ENCODE results near the gene NECAB3. TPM values are rescaled to one million over a fixed set of nuclear protein-coding genes. Genes with fewer than 3 reads are reported as not detected.

Gene NECAB3
- total RNA-seq, 1 donor: 4.6 TPM

DNA sequence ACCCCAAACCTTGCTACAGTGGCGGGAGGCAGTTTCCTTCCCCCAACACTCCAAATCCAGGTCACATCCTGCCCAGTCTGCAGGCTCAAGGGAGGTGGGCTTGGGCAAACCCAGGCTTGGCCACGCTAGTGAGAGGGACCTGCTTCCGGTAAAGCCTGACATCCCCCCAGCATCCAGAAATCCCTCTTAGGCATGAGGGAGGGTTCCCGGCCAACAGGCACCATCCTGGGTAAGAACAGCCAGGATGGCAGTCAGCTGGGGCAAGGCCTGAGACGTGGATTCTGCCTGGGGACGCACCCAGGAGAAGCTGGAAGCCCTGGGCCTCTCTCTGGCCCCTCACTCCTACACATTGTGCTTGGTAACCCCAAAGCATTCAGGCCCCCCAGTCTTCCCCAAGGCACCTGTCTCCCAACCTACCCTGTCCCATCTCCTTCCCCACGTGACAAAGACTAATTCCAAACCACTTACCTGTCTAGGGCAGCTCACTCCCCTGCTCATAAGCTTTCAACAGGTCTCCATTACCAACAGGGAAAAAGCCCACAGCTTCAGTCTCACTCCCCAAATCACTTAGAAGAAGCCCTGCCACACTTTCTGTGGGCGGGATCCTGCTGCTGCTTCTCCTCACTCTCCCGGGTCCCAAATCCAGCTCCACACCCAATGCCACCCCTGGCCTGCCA lies 10.0 kb downstream of the NECAB3 start:
- Histone ChIP-seq H3K27me3 (ENCODE audit: insufficient read depth, low read length) (no peaks in the 10 kb centered on the region), H3K9me3 (ENCODE audit: low read depth, low read length) (no peaks in the 10 kb centered on the region), H3K4me3 (ENCODE audit: low read length) (peak overlapping the region; percentile 61), H3K4me1 (ENCODE audit: insufficient read depth, low read length) (peaks cover 47% of the 10 kb centered on the region)

DNA sequence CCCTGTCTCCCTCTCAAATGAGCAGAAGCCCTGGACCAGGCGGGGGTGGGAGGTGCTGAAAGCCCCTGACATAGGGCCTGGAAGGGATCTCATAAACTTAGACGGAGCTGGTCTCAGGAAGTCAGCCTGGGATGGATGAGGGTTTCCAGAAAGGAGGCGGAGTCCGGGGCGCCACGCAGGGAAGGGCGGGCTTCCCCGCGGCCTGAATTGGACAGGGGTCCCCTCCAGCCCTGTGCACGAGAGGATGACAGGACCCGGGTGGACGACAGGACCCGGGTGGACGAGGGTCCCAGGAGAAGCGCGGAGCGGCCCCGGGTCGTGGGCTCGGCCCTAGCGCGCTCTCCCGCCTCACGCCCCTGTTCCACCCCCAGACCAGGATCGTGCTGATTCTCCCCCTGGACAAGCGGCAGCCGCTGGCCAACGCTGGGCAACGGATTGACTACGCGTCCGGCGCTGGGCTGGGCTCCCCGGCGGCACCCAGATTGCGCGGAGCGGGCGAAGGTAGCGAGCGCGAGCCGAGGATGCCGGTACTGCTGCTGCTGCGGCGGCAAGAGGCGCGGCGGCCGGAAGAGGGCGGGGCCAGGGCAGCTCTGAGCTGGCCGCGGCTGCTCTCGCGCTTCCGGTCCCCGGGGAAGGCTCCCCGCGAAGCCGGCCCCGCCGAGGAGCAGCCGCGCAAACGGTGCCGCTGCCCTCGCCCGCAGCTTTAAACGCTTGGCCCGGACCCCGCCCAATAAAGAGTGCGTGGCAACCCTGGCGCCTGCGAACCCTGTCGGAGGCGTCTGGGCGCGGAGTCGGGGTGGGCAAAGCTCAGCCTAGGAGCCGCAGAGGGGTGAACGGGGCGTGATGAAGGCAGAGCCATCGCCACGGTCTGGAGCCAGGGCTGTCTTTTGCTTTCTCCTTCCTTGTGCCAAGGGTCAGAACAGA lies 10.8 kb downstream of the NECAB3 start:
- Histone ChIP-seq H3K9me3 (ENCODE audit: low read depth, low read length) (no peaks in the 10 kb centered on the region), H3K4me3 (ENCODE audit: low read length) (peak overlapping the region; percentile 61), H3K27me3 (ENCODE audit: insufficient read depth, low read length) (no peaks in the 10 kb centered on the region), H3K4me1 (ENCODE audit: insufficient read depth, low read length) (peaks cover 47% of the 10 kb centered on the region)

DNA sequence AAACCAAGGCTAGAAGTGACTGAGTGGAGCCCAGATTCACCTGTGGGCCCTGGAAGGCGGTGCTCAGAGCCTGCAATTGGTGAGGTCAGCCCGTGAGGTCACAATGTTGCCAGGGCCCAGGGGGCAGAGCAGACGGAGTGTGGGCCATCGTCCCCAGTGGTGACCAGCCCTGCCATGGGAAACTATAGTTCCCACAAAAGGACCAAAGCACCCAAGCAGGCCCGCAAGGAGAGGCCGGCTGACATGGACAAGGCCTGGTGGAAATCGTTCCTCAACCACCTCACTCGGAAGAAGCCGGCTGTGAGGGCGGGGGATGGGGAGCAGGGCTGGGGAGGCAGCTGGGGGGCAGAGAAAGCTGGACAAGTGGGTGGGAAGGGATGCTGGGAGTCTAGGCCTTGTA lies 12.1 kb downstream of the NECAB3 start, which contains the start of gene C20orf144:
TSS of gene C20orf144 (plus strand) at position 156 of the 400 bp plus-strand sequence. CDS start at position 175, 19 bp downstream.
- Histone ChIP-seq H3K4me3 (ENCODE audit: low read length) (peak within 1 kb of the TSS; percentile 61), H3K27me3 (ENCODE audit: insufficient read depth, low read length) (no peaks in the 10 kb centered on the region), H3K4me1 (ENCODE audit: insufficient read depth, low read length) (peaks cover 35% of the 10 kb centered on the region), H3K9me3 (ENCODE audit: low read depth, low read length) (no peaks in the 10 kb centered on the region)

DNA sequence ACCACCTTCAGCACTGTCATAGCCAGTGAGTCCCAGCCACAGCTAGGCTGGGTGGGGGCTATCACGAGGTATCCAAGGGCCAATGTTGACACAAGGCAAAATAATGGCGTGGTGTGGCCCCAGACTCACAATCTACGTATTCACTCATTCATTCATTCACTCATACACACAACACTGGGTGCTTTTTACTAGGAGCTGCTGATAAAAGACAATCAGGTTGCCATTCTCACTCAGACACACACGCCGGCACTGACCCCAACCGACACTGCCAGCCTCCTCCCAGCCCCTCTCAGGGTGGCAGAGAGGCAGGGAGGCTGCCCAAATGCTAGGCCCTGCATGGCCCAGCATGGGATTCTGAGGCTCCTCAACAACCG lies 13.6 kb downstream of the NECAB3 start:
- Histone ChIP-seq H3K9me3 (ENCODE audit: low read depth, low read length) (no peaks in the 10 kb centered on the region), H3K4me1 (ENCODE audit: insufficient read depth, low read length) (peaks cover 23% of the 10 kb centered on the region)

DNA sequence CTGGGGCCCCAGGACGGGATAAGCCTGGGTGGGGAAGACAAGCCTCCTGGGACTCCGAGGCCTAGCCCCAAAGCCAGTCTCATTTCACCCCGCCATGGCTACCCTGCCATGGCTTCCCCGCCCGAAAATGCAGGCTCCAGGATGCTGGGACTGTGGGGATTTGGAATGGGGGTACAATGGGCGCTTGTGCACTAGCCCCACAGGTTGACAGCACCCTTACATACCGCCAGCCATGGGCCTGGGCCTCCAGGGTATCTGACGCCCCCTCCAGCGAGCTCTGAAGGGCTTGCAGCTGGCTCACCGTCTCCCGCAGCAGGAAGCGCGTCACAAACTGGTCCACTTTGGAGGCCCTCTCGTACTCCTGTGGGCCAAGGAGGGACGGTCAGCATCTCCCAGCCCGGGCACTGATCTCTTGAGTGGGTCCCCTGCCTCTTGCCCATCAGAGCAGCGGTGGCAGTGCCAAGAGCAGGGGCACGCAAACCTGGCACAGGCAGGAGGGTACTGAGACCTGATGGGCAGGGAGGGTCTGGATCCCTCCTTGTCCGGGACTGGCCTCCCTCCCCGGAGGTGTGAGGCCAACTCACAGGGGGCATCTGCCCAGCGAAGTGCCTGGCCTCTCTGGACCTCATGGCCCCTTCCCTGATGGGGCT lies 14.1 kb downstream of the NECAB3 start:
- Histone ChIP-seq H3K9me3 (ENCODE audit: low read depth, low read length) (no peaks in the 10 kb centered on the region), H3K4me1 (ENCODE audit: insufficient read depth, low read length) (peaks cover 23% of the 10 kb centered on the region), H3K27me3 (ENCODE audit: insufficient read depth, low read length) (no peaks in the 10 kb centered on the region), H3K4me3 (ENCODE audit: low read length) (no peak overlapping the region)

More for the DNA sequence above, 13.6 kb downstream of the NECAB3 start:
- no peaks in the 10 kb centered on the region for H3K27me3 ChIP-seq (ENCODE audit: insufficient read depth, low read length)
- H3K4me3 ChIP-seq (ENCODE audit: low read length): no peak overlapping the region

DNA sequence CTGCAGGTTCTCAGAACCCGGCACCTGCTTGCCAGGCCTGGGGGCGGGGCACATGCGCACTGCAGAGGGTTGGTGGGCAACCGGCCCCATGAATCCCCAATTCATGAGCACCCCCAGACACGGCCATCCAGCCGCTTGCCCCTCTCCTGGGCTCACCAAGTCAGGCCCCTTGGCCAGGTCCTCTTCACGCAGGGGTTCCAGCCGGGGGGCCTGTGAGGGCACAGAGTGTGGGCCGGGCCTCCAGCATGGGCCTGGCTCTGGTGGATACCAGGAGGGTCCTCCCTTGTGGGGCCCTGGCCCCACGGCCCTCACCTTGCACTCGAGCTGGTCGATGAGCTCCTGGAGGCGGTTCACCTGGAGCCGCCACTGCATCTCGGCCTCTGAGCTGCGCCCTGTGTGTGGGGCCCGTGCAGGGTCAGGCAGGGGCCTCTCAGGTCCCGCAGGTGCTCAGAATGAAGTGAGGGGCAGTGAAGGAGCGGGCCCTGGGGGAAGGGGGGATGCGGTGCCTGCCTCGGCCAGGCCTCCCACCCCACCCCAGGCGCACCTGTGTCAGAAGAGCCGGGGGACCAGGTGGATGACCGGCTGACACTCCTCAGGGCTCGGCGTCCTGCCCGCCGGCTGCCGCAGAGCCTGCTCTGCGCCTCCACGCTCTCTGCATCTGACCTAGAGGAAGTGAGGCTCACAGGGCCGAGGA lies 14.7 kb downstream of the NECAB3 start:
- Histone ChIP-seq H3K4me3 (ENCODE audit: low read length) (no peak overlapping the region), H3K27me3 (ENCODE audit: insufficient read depth, low read length) (no peaks in the 10 kb centered on the region), H3K4me1 (ENCODE audit: insufficient read depth, low read length) (peaks cover 18% of the 10 kb centered on the region), H3K9me3 (ENCODE audit: low read depth, low read length) (no peaks in the 10 kb centered on the region)

DNA sequence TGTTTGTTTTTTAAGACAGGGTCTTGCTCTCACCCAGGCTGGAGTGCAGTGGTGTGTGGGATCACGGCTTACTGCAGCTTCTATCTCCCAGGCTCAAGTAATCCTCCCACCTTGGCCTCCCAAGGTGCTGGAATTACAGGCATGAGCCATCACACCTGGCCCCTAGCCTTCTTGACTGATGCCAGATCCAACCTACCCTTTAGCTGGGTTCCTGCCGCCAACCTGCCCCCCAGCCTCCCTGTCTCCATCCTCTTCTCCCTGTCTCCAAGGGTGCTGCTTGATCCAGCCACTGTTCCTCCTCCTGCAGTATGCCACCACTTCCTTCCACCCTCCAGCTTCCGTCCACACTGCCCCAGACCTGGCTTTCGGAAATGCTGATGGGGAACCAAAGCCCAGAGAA lies 15.3 kb downstream of the NECAB3 start:
- Histone ChIP-seq H3K4me3 (ENCODE audit: low read length) (no peak overlapping the region), H3K9me3 (ENCODE audit: low read depth, low read length) (no peaks in the 10 kb centered on the region), H3K4me1 (ENCODE audit: insufficient read depth, low read length) (peaks cover 12% of the 10 kb centered on the region), H3K27me3 (ENCODE audit: insufficient read depth, low read length) (no peaks in the 10 kb centered on the region)

DNA sequence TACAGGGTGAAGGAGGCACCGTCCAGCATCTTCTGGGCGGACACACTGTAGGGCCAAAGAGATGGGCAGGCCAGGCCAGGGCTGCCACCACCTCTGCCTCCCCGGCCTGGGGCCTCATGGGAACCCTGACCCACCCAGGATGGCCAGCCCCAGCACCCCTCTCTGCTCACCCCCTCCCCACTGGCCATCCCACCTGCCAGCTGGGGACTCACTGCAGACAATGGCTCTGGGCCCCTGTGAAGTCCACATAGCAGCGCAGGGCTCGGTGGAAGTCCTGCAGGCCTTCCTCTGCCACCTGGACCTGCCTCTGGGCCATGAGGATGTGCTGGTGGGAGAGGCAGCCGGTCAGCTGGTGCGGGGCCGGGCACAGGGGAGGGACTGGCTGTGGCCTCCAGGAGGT lies 15.7 kb downstream of the NECAB3 start:
- Histone ChIP-seq H3K9me3 (ENCODE audit: low read depth, low read length) (no peaks in the 10 kb centered on the region), H3K27me3 (ENCODE audit: insufficient read depth, low read length) (no peaks in the 10 kb centered on the region)

DNA sequence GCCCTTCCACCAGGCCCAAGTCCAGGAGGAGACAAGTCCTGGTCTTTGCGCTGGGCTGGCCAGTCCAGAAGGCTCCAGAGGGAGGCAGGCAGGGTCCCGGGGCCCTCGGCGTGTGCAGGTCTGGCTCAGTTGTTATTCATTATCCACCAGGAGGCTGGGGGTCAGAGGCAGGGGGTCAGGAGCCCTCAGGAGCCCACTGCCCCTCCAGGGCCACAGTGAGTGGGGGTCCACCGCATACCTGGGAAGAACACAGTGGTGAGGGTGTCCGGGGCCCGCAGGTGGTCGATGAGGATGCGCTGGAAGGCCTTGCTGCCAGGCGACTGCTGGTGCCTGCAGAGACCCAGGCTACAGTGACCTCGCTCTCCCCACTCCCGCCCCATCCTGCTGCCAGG lies 16.5 kb downstream of the NECAB3 start:
- H3K27me3 ChIP-seq (ENCODE audit: insufficient read depth, low read length): no peaks in the 10 kb centered on the region
- H3K4me3 ChIP-seq (ENCODE audit: low read length): no peak overlapping the region

More for the DNA sequence above, 15.7 kb downstream of the NECAB3 start:
- Histone ChIP-seq H3K4me1 (ENCODE audit: insufficient read depth, low read length) (peaks cover 10% of the 10 kb centered on the region), H3K4me3 (ENCODE audit: low read length) (no peak overlapping the region)

DNA sequence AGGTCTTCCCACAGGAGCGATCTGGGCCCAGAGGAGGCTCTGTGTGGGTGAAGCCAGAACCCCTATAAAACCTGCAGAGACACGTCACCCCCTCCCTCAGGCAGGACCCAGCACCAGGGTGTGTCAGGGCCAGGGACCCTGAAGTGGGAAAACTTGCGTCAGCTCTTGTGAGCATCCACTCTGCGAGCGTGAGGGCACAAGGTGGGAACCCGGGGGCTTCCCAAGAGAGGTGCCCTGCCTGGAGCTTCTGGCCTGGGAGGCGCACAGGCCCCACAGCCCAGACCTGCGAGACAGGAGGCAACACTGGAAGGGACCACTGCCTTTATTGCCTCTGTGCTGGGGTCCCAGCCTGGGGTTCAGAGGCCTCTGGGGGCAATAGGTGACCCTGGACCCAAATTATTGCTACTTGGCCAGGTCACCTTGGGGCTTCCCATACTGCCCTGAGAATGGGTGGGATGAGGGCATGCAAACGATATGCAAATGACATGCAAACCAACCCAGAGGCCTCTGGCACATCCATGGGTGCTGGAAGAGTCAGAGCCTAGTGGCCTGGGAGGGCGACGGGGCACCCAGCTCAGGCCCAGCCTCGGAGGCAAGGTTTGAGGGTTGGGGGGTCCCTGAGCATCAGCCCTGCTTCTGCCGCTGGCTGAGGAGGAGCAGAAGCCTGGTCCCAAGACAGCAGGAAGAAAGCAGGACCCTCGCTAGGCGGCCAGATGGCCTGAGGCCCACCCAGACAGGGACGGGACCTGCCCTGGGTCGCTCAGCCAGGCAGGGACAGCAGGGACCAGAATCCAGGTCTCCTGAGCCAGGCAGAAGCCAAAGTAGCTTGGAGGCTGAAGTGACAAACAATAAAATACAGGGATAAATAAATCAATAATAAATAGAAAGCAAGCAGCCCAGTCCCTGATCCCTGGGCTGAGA lies 17.2 kb downstream of the NECAB3 start:
- H3K4me3 ChIP-seq (ENCODE audit: low read length): no peak overlapping the region
- H3K4me1 ChIP-seq (ENCODE audit: insufficient read depth, low read length): no peaks in the 10 kb centered on the region
- no peaks in the 10 kb centered on the region for H3K27me3 ChIP-seq (ENCODE audit: insufficient read depth, low read length)
- no peaks in the 10 kb centered on the region for H3K9me3 ChIP-seq (ENCODE audit: low read depth, low read length)

More for the DNA sequence above, 16.5 kb downstream of the NECAB3 start:
- Histone ChIP-seq H3K9me3 (ENCODE audit: low read depth, low read length) (no peaks in the 10 kb centered on the region), H3K4me1 (ENCODE audit: insufficient read depth, low read length) (peaks cover 3% of the 10 kb centered on the region)

DNA sequence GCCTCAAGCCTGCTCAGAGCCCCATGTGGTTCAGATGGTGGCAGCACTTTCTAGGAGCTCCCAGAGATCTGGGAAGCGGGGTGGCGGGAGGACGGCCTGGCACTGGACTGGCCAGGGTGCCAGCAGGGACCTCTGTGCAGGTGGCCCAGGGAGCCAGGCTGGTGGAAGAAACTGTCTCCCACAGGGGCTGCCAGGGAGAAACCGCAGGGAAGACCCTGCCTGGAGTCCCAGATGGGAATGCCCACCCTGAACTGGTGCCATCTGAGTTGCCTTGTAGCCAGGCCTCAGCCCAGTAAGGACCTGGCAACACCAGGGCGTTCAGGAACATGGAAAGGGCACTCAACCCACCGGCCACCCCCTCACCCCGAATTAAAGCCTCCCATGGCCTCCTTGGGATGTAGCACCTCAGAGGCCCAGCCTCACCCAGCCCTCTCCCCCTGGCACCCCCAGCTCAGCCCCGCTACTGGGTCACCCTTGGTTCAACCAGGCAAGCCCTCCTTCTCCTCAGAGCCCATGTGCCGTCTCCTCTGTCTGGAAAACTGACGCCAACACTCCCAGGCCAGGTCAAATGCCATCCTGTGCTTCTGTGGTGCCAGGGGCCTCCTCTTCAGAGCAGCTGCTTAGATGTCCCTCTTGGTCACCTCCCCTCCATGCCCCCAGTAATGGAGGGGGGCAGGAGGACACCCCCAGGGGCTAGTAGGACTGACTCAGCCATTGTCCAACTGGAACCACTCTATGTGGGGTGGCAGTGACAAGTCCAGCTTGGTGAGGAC lies 18.0 kb downstream of the NECAB3 start:
- no peaks in the 10 kb centered on the region for H3K9me3 ChIP-seq (ENCODE audit: low read depth, low read length)
- no peaks in the 10 kb centered on the region for H3K4me1 ChIP-seq (ENCODE audit: insufficient read depth, low read length)
- H3K4me3 ChIP-seq (ENCODE audit: low read length): no peak overlapping the region
- H3K27me3 ChIP-seq (ENCODE audit: insufficient read depth, low read length): no peaks in the 10 kb centered on the region

DNA sequence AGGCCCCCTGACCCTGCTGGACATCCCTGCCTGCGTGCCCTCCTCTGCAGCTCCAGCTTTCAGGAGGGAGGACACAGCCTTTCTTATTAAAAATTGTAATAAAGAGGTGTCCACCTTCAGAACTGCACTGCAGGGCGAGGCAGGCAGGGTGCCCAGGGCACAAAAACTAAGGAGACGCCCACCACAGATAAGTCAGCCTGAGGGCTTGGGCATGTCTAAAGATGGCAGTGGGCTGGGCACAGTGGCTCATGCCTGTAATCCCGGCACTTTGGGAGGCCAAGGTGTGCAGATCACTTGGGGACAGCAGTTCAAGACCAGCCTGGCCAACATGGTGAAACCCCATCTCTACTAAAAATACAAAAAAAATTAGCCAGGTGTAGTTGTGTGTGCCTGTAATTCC lies 19.1 kb downstream of the NECAB3 start:
- Histone ChIP-seq H3K4me3 (ENCODE audit: low read length) (no peak overlapping the region), H3K9me3 (ENCODE audit: low read depth, low read length) (no peaks in the 10 kb centered on the region), H3K27me3 (ENCODE audit: insufficient read depth, low read length) (no peaks in the 10 kb centered on the region), H3K4me1 (ENCODE audit: insufficient read depth, low read length) (no peaks in the 10 kb centered on the region)

DNA sequence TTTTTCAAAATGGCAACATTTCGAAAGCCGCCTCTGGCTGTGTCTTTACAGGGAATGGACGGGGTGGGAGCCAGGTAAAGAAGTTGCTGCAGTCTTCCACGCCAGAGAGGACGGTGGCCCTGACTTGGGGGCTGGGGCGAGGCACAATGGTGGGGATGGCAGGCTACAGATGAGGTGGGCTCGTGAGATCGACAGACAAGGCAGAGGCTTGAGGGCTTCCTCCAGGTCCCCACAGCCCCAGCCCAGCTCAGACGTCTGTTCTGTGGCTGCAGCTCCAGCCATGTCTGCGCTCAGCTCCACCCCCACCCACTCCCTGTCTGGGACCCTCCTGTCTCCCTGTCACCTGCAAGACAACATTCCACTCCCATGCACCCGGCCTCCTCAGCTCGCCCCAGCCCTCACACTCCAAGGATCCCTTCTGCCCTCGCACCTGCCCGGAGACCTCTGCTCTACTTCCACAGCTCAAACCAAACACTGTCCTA lies 19.5 kb downstream of the NECAB3 start:
- Histone ChIP-seq H3K9me3 (ENCODE audit: low read depth, low read length) (no peaks in the 10 kb centered on the region), H3K4me3 (ENCODE audit: low read length) (no peak overlapping the region), H3K4me1 (ENCODE audit: insufficient read depth, low read length) (no peaks in the 10 kb centered on the region), H3K27me3 (ENCODE audit: insufficient read depth, low read length) (no peaks in the 10 kb centered on the region)
